GM18520 (cell line): Measurements from ENCODE around the gene DCXR.

Experiments used
- ATAC-seq: cut with Tn5 transposase; IDR thresholded peaks from one replicate; pipeline ENCODE4 v1.9.1; 2021; ENCODE audit not compliant: unreplicated experiment

Gene DCXR

GRCh38 chr17:82013772-82014321 lies 23.6 kb downstream of the DCXR start:
- ATAC-seq, result no peak

- ATAC-seq, result no peak
Observed at GRCh38 chr17:82013341-82013740, 24.2 kb downstream of the DCXR start.

GRCh38 chr17:82012640-82013295 lies 24.7 kb downstream of the DCXR start:
- no peak for ATAC-seq

- ATAC-seq, result no peak
Observed at GRCh38 chr17:82012261-82012639, 25.2 kb downstream of the DCXR start.

GRCh38 chr17:82011617-82012187 lies 25.8 kb downstream of the DCXR start:
- no peak for ATAC-seq

GRCh38 chr17:82010575-82011525 lies 26.6 kb downstream of the DCXR start:
- ATAC-seq, result no peak

- ATAC-seq, result no peak
Observed at GRCh38 chr17:82009413-82009812, 28.1 kb downstream of the DCXR start.

GRCh38 chr17:82008941-82009405 lies 28.5 kb downstream of the DCXR start:
- ATAC-seq, result no peak

- ATAC-seq, result no peak
Observed at GRCh38 chr17:82008258-82008940, 29.1 kb downstream of the DCXR start.

- no peak for ATAC-seq
Observed at GRCh38 chr17:82007495-82008257, 29.8 kb downstream of the DCXR start.

- ATAC-seq, result no peak
Observed at GRCh38 chr17:82007228-82007494, 30.3 kb downstream of the DCXR start.

GRCh38 chr17:82006468-82007227 lies 30.8 kb downstream of the DCXR start:
- no peak for ATAC-seq

GRCh38 chr17:82005701-82006348 lies 31.7 kb downstream of the DCXR start:
- ATAC-seq, result no peak

- ATAC-seq, result no peak
Observed at GRCh38 chr17:82004517-82005455, 32.7 kb downstream of the DCXR start.

- ATAC-seq, result no peak
Observed at GRCh38 chr17:82003411-82004381, 33.8 kb downstream of the DCXR start.

GRCh38 chr17:82001571-82002056 lies 35.9 kb downstream of the DCXR start:
- no peak for ATAC-seq
